IPS-18c (cell line): ENCODE measurements around the gene MALRD1.

Source experiments
- H3K4me3 ChIP-seq: 2 replicates; pipeline ENCODE4 v1.7.0; 2013; ENCODE audit warnings: low read depth, mild to moderate bottlenecking, low read length, moderate library complexity; ENCODE audit not compliant: insufficient read depth
- H3K9me3 ChIP-seq: one replicate; pipeline ENCODE4 v1.6.1; 2013; ENCODE audit warnings: mild to moderate bottlenecking, low read length, moderate library complexity; ENCODE audit not compliant: control insufficient read depth, insufficient read depth

Gene MALRD1

DNA sequence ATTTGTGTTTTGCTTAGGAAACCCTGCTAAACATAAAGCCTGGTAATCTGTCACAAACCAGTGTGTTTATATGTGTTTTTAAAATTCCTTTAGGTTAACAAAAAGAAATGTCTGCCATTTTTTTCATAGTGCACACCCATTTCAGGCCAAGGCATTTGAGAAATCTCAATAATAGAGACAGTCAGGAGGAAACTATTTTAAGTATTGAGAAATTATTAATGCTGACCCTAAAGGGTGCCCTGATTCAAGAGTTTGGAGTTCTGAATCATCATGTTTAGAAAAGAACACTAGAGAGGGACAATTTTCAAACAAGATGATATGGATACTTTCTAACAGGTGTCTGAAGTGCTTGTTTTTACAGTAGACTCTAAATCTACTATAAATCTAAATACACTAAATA lies 28.7 kb downstream of the MALRD1 start:
- Histone ChIP-seq H3K9me3 (no peaks in the 10 kb centered on the region), H3K4me3 (no peak overlapping the region)

DNA sequence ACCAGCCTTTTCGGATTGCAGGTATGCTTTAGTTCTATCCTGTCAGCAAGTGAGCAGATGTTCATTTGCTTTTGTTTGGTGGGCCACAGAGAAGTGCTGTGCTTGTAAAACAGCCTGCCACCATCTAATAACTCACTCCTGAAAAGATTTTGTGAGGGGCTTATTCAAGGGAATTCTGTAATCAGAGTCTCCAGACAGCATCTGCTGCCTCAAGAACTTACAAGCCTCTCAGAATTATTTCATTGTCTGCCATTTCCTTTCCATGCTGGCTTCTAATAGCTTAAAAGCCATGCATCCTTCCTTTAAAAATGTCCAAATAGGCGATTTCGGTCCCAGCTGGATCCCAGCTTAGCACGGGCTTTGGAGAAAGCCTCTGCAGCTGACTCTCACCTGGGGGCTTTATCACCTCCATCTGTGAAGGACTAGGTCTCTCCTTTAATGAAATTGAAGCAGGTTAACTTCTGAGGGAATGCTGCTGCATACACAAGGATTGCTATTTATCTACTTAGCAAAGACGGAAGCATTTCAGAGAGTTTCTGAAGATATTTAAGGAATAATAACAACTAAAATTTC lies 48.0 kb downstream of the MALRD1 start:
- no peaks in the 10 kb centered on the region for H3K9me3 ChIP-seq
- H3K4me3 ChIP-seq: no peak overlapping the region

GRCh38 chr10:19097151-19097550 lies 48.5 kb downstream of the MALRD1 start:
- Histone ChIP-seq H3K9me3 (no peaks in the 10 kb centered on the region), H3K4me3 (no peak overlapping the region)

GRCh38 chr10:19098803-19099202 lies 50.2 kb downstream of the MALRD1 start:
- H3K9me3 ChIP-seq: no peaks in the 10 kb centered on the region

GRCh38 chr10:19107406-19107805 lies 58.8 kb downstream of the MALRD1 start:
- H3K4me3 ChIP-seq: no peak overlapping the region
- H3K9me3 ChIP-seq: no peaks in the 10 kb centered on the region

More at GRCh38 chr10:19098803-19099202, 50.2 kb downstream of the MALRD1 start:
- H3K4me3 ChIP-seq: no peak overlapping the region

DNA sequence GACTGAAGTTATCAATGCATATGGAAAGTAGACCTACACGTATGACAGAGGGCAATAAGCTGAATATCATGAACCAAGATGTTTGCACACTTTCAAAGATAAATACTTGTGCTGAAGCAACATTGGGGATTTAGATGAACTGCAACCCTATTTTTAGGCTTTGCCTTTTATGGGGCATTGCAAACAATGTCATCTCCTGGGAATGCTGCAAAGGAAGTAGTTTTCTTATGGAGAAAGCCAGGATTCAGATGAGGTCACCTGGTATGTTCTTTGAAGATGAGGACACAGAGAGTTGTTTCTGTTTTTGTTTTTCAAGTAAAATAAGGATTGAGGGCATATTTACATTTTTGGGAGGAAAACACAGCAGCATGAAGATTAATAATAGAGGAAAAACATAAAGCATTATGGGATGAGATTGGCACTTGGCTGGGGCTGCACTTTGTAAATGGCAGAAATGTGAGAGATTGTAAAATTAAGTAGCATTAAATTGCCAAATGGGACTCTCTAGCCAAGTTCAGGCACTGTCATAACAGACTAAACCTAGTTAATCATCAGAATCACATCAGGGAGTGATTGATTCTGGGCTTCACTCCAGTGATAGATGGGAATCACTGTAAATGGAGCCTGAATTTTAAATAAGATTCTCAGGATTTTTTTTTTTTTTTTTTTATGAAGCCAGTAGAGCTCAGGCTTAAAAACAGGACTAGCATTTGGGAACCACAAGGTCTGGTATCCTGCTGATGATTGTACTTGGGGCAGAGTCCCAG lies 63.1 kb downstream of the MALRD1 start:
- no peaks in the 10 kb centered on the region for H3K9me3 ChIP-seq
- H3K4me3 ChIP-seq: no peak overlapping the region

DNA sequence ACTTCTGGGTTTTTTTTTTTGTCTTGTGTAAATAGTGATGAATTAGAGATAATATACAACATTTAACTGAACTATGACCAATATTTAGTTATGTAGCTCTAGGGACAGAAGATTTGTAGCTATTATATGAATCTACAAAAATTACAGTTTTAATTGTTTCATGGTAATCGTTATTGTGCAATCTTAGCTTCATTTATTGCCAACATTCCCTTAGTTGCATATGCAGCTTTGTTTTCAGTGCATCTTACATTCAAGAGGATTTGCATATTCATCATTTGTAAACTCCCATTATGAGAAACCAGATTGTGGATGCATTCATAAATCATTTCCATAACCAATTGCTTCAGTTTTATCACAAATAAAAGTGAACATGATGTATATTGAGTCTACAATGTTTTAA lies 68.8 kb downstream of the MALRD1 start:
- Histone ChIP-seq H3K4me3 (no peak overlapping the region), H3K9me3 (no peaks in the 10 kb centered on the region)

DNA sequence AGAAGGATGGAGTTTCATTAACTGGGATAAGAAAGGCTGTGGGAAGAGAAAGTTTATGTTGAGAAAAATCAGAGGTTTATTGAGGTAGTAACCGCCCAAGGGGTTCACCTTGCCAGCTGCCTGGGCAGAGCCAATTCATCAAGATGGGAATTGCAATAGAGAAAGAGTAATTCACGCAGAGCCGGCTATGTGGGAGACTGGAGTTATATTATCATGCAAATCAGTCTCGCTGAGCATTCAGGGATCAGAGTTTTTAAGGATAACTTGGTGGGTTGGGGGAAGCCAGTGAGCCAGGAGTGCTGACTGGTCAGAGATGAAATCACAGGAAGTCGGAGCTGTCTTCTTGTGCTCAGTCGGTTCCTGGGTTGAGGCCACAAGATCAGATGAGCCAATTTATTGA lies 70.6 kb downstream of the MALRD1 start:
- H3K9me3 ChIP-seq: no peaks in the 10 kb centered on the region
- H3K4me3 ChIP-seq: no peak overlapping the region

DNA sequence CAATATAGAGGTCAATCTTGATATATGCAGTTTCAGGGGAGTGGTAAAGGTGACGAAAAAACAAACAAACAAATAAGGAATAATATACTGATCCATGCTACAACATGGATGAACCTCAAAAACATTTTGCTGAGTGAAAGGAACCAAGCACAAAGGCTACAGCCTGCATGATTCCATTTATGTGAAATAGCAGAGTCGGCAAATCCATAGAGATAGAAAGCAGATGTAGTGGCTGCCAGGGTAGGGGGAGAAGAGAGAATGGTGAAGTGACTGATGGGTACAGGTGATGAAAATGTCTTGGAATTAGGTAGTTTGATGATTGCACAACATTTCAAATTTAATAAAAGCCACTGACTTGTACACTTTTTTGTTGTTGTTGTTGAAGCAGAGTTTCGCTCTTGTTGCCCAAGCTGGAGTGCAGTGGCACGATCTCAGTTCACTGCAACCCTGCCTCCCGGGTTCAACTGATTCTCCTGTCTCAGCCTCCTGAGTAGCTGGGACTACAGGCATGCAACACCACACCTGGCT lies 71.8 kb downstream of the MALRD1 start:
- no peaks in the 10 kb centered on the region for H3K9me3 ChIP-seq
- no peak overlapping the region for H3K4me3 ChIP-seq

- no peak overlapping the region for H3K4me3 ChIP-seq
- no peaks in the 10 kb centered on the region for H3K9me3 ChIP-seq
Observed at GRCh38 chr10:19133992-19134391, 85.4 kb downstream of the MALRD1 start.

DNA sequence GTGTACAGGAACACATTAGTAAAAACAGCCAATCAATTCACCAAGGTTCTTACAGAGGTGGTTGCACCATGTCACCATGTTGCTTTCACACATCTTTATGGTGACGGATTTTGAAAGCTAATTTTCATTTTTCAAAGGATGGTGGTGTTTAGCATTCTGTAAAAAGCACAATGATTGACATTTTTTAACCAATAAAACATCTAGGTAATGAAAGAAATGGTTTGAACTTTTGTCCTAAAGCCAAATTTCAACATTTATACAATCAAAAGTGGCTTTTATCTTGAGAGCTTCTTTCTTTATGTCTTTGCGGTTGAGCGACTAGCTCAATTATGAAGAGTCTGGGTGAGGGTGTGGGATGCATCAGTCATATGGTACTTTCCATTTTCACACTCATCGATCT lies 94.4 kb downstream of the MALRD1 start:
- Histone ChIP-seq H3K4me3 (no peak overlapping the region), H3K9me3 (no peaks in the 10 kb centered on the region)

DNA sequence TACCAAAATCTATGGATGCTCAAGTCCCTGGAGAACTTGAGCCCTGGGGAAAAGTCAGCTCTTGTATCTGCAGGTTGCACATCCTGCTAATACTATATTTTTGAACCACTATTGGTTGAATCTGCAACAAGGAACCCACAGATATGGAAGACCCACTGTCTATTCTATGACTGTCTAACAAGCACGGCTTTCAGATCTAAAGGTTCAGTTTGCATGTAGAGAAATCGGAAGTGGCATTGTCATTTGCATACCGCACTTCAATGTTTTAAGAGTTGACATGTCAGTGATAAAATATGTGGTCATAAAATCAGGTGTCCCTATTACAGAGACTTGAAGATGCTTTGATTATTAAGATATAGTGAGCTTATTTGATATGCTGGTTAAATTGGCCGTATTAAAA lies 95.6 kb downstream of the MALRD1 start:
- no peak overlapping the region for H3K4me3 ChIP-seq
- no peaks in the 10 kb centered on the region for H3K9me3 ChIP-seq

- Histone ChIP-seq H3K9me3 (no peaks in the 10 kb centered on the region), H3K4me3 (no peak overlapping the region)
Observed at GRCh38 chr10:19154375-19154774, 105.8 kb downstream of the MALRD1 start.

DNA sequence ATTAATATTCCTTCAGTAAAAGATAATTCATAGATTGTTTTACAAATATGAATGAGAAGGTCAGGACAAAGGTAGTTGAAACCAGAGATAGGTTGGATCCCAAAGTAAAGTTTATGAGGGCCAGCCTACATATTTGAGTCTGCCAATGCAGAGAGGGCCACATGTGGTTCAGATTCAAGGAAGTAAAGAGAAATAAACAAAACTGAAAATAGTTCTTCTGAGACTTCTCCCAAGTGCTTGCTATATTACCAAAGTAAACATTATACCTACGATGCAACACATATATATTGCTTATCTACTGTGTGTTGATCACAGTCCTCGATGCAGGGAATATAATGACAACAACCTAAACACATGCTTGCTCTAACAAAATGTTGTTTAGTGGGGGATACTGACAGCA lies 109.8 kb downstream of the MALRD1 start:
- H3K9me3 ChIP-seq: no peaks in the 10 kb centered on the region
- no peak overlapping the region for H3K4me3 ChIP-seq

DNA sequence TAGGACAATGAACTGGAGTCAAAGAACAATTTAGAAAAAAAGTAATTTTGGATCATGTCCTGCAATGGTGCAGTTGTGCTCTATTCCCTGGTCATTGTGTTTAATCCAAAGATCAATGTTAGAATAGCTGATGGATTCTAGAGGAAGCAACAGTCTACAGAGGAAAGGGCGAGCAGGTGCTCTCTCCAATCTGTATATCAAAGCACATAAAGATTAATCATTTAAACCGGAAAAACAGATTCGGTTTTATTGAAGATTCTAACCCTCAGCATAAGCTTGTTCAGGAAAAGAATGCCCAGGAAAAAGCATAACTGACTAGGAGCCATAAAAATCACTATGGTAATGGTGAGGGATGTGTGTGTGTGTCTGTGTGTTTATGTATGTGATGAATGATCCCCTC lies 110.3 kb downstream of the MALRD1 start:
- Histone ChIP-seq H3K4me3 (no peak overlapping the region), H3K9me3 (no peaks in the 10 kb centered on the region)

GRCh38 chr10:19164461-19164860 lies 115.9 kb downstream of the MALRD1 start:
- no peak overlapping the region for H3K4me3 ChIP-seq
- H3K9me3 ChIP-seq: no peaks in the 10 kb centered on the region

GRCh38 chr10:19168584-19168983 lies 120.0 kb downstream of the MALRD1 start:
- H3K9me3 ChIP-seq: no peaks in the 10 kb centered on the region

GRCh38 chr10:19169041-19169440 lies 120.4 kb downstream of the MALRD1 start:
- Histone ChIP-seq H3K9me3 (no peaks in the 10 kb centered on the region), H3K4me3 (no peak overlapping the region)

More at GRCh38 chr10:19168584-19168983, 120.0 kb downstream of the MALRD1 start:
- H3K4me3 ChIP-seq: no peak overlapping the region
